HTR-8/SVneo (cell line): ENCODE measurements around the gene AP1AR.
"Not testable (repeated sequence)": the region's sequence is repeated elsewhere in the genome, so short reads cannot be mapped to it uniquely, and the experiment has no call there.

ENCODE experiments used
- DNase-seq: peaks from one replicate; pipeline ENCODE4 v3.0.0; 2011; ENCODE audit warnings: low spot score, mixed read lengths; ENCODE audit not compliant: insufficient read length
- FAIRE-seq: peaks from 2 replicates; lab custom pipeline; 2011; peaks lifted over from hg19 to GRCh38; lab: Jason Lieb, UNC

AP1AR gene

GRCh38 chr4:112231779-112232713, at the start of gene AP1AR:
TSS of gene AP1AR (plus strand) at chr4:112231787. CDS start at chr4:112232092, 305 bp downstream.
- FAIRE-seq, result peak; percentile 28
- DNase-seq, result peak; percentile 75

- DNase-seq (no peak), FAIRE-seq (no peak)
Observed at GRCh38 chr4:112182604-112183003, 49.0 kb upstream of the AP1AR start.

- FAIRE-seq (no peak), DNase-seq (peak; percentile 11)
Observed at GRCh38 chr4:112183252-112183651, 48.3 kb upstream of the AP1AR start.

GRCh38 chr4:112184438-112184837, 47.1 kb upstream of the AP1AR start:
- DNase-seq (no peak), FAIRE-seq (no peak)

- DNase-seq (no peak), FAIRE-seq (no peak)
Observed at GRCh38 chr4:112185334-112185733, 46.3 kb upstream of the AP1AR start.

GRCh38 chr4:112185740-112186670, 45.6 kb upstream of the AP1AR start:
- FAIRE-seq (no peak), DNase-seq (no peak)

GRCh38 chr4:112189754-112190153, 41.8 kb upstream of the AP1AR start:
- no peak for DNase-seq
- FAIRE-seq, result no peak

GRCh38 chr4:112190684-112191083, 40.9 kb upstream of the AP1AR start:
- DNase-seq (no peak), FAIRE-seq (no peak)

GRCh38 chr4:112196461-112196860, 35.1 kb upstream of the AP1AR start:
- DNase-seq, result no peak
- FAIRE-seq, result no peak

GRCh38 chr4:112199041-112199440, 32.5 kb upstream of the AP1AR start:
- DNase-seq, result no peak
- no peak for FAIRE-seq

- FAIRE-seq (no peak), DNase-seq (no peak)
Observed at GRCh38 chr4:112201915-112202505, 29.6 kb upstream of the AP1AR start.

- FAIRE-seq, result no peak
- no peak for DNase-seq
Observed at GRCh38 chr4:112203593-112203992, 28.0 kb upstream of the AP1AR start.

- FAIRE-seq (no peak), DNase-seq (no peak)
Observed at GRCh38 chr4:112206431-112206830, 25.2 kb upstream of the AP1AR start.

GRCh38 chr4:112208137-112209095, 23.2 kb upstream of the AP1AR start:
- DNase-seq, FAIRE-seq: not testable (repeated sequence)

GRCh38 chr4:112210777-112211176, 20.8 kb upstream of the AP1AR start:
- FAIRE-seq (no peak), DNase-seq (no peak)

GRCh38 chr4:112213091-112213490, 18.5 kb upstream of the AP1AR start:
- no peak for FAIRE-seq
- no peak for DNase-seq

GRCh38 chr4:112213856-112214255, 17.7 kb upstream of the AP1AR start:
- DNase-seq (no peak), FAIRE-seq (no peak)

- DNase-seq (peak; percentile 27), FAIRE-seq (no peak)
Observed at GRCh38 chr4:112214390-112215264, 17.0 kb upstream of the AP1AR start.
